ENCODE results near the gene SNX12.

- TF ChIP-seq, protein P1, sequence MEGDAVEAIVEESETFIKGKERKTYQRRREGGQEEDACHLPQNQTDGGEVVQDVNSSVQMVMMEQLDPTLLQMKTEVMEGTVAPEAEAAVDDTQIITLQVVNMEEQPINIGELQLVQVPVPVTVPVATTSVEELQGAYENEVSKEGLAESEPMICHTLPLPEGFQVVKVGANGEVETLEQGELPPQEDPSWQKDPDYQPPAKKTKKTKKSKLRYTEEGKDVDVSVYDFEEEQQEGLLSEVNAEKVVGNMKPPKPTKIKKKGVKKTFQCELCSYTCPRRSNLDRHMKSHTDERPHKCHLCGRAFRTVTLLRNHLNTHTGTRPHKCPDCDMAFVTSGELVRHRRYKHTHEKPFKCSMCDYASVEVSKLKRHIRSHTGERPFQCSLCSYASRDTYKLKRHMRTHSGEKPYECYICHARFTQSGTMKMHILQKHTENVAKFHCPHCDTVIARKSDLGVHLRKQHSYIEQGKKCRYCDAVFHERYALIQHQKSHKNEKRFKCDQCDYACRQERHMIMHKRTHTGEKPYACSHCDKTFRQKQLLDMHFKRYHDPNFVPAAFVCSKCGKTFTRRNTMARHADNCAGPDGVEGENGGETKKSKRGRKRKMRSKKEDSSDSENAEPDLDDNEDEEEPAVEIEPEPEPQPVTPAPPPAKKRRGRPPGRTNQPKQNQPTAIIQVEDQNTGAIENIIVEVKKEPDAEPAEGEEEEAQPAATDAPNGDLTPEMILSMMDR (IDR thresholded peaks at IDR 0.05) = no peak
- TF ChIP-seq, protein P2, sequence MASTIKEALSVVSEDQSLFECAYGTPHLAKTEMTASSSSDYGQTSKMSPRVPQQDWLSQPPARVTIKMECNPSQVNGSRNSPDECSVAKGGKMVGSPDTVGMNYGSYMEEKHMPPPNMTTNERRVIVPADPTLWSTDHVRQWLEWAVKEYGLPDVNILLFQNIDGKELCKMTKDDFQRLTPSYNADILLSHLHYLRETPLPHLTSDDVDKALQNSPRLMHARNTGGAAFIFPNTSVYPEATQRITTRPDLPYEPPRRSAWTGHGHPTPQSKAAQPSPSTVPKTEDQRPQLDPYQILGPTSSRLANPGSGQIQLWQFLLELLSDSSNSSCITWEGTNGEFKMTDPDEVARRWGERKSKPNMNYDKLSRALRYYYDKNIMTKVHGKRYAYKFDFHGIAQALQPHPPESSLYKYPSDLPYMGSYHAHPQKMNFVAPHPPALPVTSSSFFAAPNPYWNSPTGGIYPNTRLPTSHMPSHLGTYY (CRISPR knock-in tag; IDR thresholded peaks at IDR 0.05) = no peak
- no peak for TF ChIP-seq GABPB1 (CRISPR knock-in tag; IDR thresholded peaks at IDR 0.05)
- TF ChIP-seq TEAD4 (CRISPR knock-in tag; IDR thresholded peaks at IDR 0.05) = no peak
- no peak for TF ChIP-seq SP1 (CRISPR knock-in tag; conservative IDR thresholded peaks at IDR 0.05)
- TF ChIP-seq CREB1 (CRISPR knock-in tag; IDR thresholded peaks at IDR 0.05) = no peak
- no peak for TF ChIP-seq NFYB (CRISPR knock-in tag; conservative IDR thresholded peaks at IDR 0.05; ENCODE audit: low read depth)
- no peak for TF ChIP-seq ZNF138 (CRISPR knock-in tag; conservative IDR thresholded peaks at IDR 0.05)
- no peak for TF ChIP-seq ATF1 (CRISPR knock-in tag; IDR thresholded peaks at IDR 0.05)
Observed at GRCh38 chrX:71091263-71091662, 23.1 kb upstream of the SNX12 start.
